Measurements from ENCODE around the gene SMAD2. TPM values are rescaled to one million over a fixed set of nuclear protein-coding genes. Genes with fewer than 3 reads are reported as not detected.

SMAD2 gene
- total RNA-seq, 1 experiment from 2014 or later = 163 TPM

DNA sequence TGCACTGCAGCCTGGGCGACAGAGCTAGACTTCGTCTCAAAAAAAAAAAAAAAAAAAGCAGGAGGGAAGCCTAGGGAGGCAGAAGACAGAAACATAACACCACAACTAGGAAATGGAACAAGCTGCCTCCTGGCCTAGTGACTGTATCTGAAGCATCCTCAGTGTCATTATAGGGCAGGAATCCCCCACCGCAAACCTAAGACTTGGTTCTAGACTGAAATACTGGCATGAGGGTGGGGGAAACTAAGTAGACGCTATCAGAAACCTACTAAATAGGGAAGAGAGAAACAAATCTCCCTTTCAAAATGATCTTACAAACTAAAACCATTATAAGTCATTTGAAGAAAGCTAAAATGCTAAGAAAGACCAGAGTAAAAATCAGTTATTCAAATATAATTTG, 16.4 kb upstream of the SMAD2 start:
- H3K27me3 ChIP-seq (ENCODE audit: low read length) = no peaks in the 10 kb centered on the region
- H3K9ac ChIP-seq (ENCODE audit: low read length) = no peak overlapping the region
- H4K20me1 ChIP-seq (ENCODE audit: insufficient read depth, low read depth, low read length) = no peaks in the 10 kb centered on the region
- H3K4me1 ChIP-seq (ENCODE audit: low read length) = no peaks in the 10 kb centered on the region
- H3K36me3 ChIP-seq (ENCODE audit: insufficient read depth, low read length) = 0 out of 2 replicates have a peak, but pooled peaks cover 2% of the 10 kb centered on the region
- no peak overlapping the region for H3K27ac ChIP-seq (ENCODE audit: low read length)
- H2AFZ ChIP-seq (ENCODE audit: low read length) = no peak overlapping the region
- H3K9me3 ChIP-seq (ENCODE audit: low read length) = no peaks in the 10 kb centered on the region
- no peak overlapping the region for H3K4me2 ChIP-seq (ENCODE audit: low read depth, low read length, poor library complexity, severe bottlenecking)
- H3K4me3 ChIP-seq (ENCODE audit: low read length) = no peak overlapping the region
- H3K9me2 ChIP-seq (replicated peaks; ENCODE audit: insufficient read depth, low read length) = no peaks in the 10 kb centered on the region
- no peaks in the 10 kb centered on the region for H3K79me2 ChIP-seq (ENCODE audit: low read length)
- DNase-seq = no peak

DNA sequence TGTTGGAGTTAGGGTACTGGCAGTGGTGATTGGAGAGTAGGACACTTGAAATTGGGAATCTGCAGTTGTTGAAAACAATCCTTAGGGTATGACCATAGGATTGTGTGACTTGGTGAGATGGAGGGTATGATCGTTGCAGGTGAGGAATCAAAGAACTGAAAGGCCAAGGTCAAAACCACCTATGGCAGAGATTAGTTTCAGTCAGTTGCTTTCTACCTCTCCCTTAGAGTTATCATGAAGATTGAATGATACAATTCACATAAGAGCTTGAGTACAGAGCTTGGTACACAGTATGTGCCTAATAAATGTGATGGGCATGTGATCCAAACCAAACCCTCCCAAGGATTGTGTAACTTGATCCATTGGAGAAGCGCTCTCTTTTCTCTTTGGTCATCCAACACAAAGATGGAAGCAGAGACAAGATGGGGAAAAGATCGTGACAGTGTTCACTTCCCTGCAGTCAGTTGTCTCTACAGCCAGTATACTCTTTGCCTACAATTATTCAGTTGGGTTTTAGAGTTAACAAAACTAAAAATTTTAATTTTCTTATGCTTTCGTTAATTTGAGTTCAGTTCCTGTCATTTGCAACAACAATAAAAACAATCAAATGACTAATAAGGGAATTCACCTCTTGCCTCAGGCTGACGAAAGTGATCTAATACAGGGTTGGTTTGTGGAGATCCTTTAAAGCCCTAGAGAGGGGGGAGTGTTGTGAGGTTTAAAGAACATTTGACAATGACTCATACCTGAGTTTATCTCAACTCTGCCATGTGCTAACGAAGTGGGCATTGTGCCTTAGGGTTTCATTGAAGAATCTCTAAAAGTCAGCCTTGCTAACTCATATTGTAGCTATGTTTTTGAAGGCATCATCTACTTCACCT, 14.8 kb upstream of the SMAD2 start:
- Histone ChIP-seq H3K9me3 (ENCODE audit: low read length) (no peaks in the 10 kb centered on the region), H3K4me1 (ENCODE audit: low read length) (no peaks in the 10 kb centered on the region), H3K9me2 (replicated peaks; ENCODE audit: insufficient read depth, low read length) (no peaks in the 10 kb centered on the region), H3K27ac (ENCODE audit: low read length) (no peak overlapping the region), H3K4me2 (ENCODE audit: low read depth, low read length, poor library complexity, severe bottlenecking) (no peak overlapping the region), H2AFZ (ENCODE audit: low read length) (no peak overlapping the region), H3K9ac (ENCODE audit: low read length) (no peak overlapping the region), H4K20me1 (ENCODE audit: insufficient read depth, low read depth, low read length) (no peaks in the 10 kb centered on the region), H3K4me3 (ENCODE audit: low read length) (no peak overlapping the region), H3K27me3 (ENCODE audit: low read length) (no peaks in the 10 kb centered on the region), H3K36me3 (ENCODE audit: insufficient read depth, low read length) (0 out of 2 replicates have a peak, but pooled peaks cover 2% of the 10 kb centered on the region), H3K79me2 (ENCODE audit: low read length) (no peaks in the 10 kb centered on the region)
- no peak for DNase-seq

DNA sequence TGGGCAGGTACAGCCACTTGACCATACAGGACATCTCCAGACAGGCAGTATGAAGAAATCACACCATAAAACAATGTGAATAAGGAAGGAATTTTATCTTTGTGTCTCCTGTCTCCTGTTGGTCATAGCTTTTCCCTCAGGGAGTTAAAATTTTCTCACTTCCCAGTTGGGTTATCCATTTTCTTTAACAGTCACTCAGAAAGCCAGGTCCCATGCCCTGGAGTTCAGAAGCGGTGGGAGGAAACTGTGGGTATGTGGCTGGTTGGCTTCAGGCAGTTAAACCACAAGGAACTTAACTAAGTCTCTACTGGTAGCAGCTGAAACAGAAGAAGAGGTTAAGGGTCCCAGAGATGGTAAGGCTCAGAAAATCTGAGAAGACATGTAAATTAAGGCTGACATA, 6.5 kb upstream of the SMAD2 start:
- no peak overlapping the region for H2AFZ ChIP-seq (ENCODE audit: low read length)
- H3K4me3 ChIP-seq (ENCODE audit: low read length) = no peak overlapping the region
- H3K27me3 ChIP-seq (ENCODE audit: low read length) = no peaks in the 10 kb centered on the region; the same call in 1 of the 2 replicates
- no peaks in the 10 kb centered on the region for H3K36me3 ChIP-seq (ENCODE audit: insufficient read depth, low read length)
- no peak overlapping the region for H3K4me2 ChIP-seq (ENCODE audit: low read depth, low read length, poor library complexity, severe bottlenecking)
- H3K27ac ChIP-seq (ENCODE audit: low read length) = no peak overlapping the region
- H3K4me1 ChIP-seq (ENCODE audit: low read length) = peaks cover 30% of the 10 kb centered on the region
- no peak for DNase-seq
- H3K9ac ChIP-seq (ENCODE audit: low read length) = no peak overlapping the region
- H3K9me2 ChIP-seq (replicated peaks; ENCODE audit: insufficient read depth, low read length) = no peaks in the 10 kb centered on the region
- no peaks in the 10 kb centered on the region for H3K79me2 ChIP-seq (ENCODE audit: low read length)
- no peaks in the 10 kb centered on the region for H4K20me1 ChIP-seq (ENCODE audit: insufficient read depth, low read depth, low read length)
- H3K9me3 ChIP-seq (ENCODE audit: low read length) = no peaks in the 10 kb centered on the region

DNA sequence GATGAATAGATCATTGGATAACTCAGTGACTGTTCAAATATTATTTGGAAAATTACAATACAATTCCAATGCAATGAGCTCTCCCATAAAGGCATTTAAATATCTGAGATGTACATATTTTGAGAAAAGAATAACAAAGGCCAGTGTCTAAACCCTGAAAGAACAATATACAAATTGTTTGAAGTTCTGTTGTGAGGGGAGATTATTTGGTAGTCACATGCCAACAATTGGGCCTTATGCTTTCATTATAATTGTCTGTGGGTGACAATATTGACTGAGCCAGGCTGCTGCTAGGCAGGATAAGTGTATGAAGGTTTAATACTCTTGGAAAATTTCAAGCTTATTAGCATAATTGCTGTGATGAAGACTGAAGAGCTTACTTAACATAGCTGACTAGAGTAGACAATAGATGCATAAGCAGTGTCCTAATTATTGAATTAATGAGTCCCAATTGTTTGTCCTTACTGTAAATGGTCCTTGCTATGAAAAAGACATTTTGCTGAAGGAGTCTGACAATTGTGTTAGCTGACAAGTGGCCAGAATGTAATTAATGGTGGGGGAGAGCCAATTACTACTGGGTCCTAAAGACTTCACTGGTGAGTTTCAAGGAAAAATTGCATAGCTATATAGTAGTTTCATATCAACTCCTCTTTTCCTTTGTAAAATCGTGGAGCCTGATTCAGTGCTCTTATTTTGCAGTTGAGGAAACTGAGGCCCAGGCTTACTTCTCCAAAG, 5.0 kb upstream of the SMAD2 start:
- H3K79me2 ChIP-seq (ENCODE audit: low read length) = no peaks in the 10 kb centered on the region
- H2AFZ ChIP-seq (ENCODE audit: low read length) = no peak overlapping the region
- no peak overlapping the region for H3K9ac ChIP-seq (ENCODE audit: low read length)
- H3K36me3 ChIP-seq (ENCODE audit: insufficient read depth, low read length) = no peaks in the 10 kb centered on the region
- no peaks in the 10 kb centered on the region for H4K20me1 ChIP-seq (ENCODE audit: insufficient read depth, low read depth, low read length)
- H3K4me1 ChIP-seq (ENCODE audit: low read length) = peaks cover 39% of the 10 kb centered on the region
- no peaks in the 10 kb centered on the region for H3K9me2 ChIP-seq (replicated peaks; ENCODE audit: insufficient read depth, low read length)
- no peak for DNase-seq
- no peaks in the 10 kb centered on the region; the same call in 1 of the 2 replicates for H3K27me3 ChIP-seq (ENCODE audit: low read length)
- no peak overlapping the region for H3K4me3 ChIP-seq (ENCODE audit: low read length)
- no peak overlapping the region for H3K4me2 ChIP-seq (ENCODE audit: low read depth, low read length, poor library complexity, severe bottlenecking)
- H3K9me3 ChIP-seq (ENCODE audit: low read length) = no peaks in the 10 kb centered on the region
- no peak overlapping the region for H3K27ac ChIP-seq (ENCODE audit: low read length)

DNA sequence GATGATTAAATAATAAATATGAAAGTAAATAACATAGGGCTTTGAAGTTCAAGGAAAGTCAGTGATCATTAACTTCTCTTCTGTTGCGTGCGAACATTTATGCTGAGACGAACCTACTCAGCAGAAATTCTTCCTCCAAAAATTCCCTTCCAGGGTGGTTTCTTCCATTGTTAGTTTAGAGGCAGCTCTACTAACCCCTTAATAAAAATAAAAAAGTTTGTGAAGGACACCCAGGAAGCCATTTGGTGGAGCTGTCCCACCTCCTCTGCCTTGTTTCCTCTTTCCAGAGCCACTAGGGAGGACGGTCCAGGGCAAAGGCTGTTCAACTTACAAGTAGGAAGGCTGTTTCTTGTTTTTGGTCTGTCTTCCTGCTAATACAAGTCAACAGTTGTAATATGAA, 2.1 kb upstream of the SMAD2 start:
- no peak overlapping the region for H3K9ac ChIP-seq (ENCODE audit: low read length)
- H3K9me3 ChIP-seq (ENCODE audit: low read length) = no peaks in the 10 kb centered on the region

DNA sequence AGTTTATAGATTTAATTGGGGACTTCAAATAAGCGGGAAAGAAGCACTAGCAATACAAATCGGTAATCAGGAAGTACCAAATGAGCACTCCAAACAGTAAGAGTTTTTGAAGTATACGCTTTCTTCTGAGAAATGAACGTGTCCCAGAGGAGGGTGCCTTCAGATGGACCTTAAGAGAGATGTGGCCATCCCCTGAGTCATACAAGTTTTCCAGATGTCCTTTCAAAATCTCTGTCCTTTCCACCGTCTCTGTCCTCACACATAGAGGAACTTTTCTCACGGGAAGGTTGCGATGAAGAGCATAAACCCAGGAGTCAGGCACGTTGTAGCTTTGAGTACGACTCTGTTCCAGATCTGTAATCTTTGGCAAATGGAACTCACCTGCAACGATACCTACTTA, 1.7 kb upstream of the SMAD2 start:
- H2AFZ ChIP-seq (ENCODE audit: low read length) = no peak overlapping the region
- H3K27ac ChIP-seq (ENCODE audit: low read length) = peak overlapping the region; percentile 89
- no peaks in the 10 kb centered on the region for H3K27me3 ChIP-seq (ENCODE audit: low read length)
- H3K4me3 ChIP-seq (ENCODE audit: low read length) = peak overlapping the region; percentile 66
- no peaks in the 10 kb centered on the region for H3K9me2 ChIP-seq (replicated peaks; ENCODE audit: insufficient read depth, low read length)
- peaks cover 20% of the 10 kb centered on the region; the same call in 1 of the 2 replicates for H4K20me1 ChIP-seq (ENCODE audit: insufficient read depth, low read depth, low read length)
- H3K4me1 ChIP-seq (ENCODE audit: low read length) = peaks cover 53% of the 10 kb centered on the region
- no peak for DNase-seq
- no peaks in the 10 kb centered on the region for H3K9me3 ChIP-seq (ENCODE audit: low read length)
- no peaks in the 10 kb centered on the region for H3K36me3 ChIP-seq (ENCODE audit: insufficient read depth, low read length)
- H3K79me2 ChIP-seq (ENCODE audit: low read length) = peaks cover 31% of the 10 kb centered on the region
- H3K9ac ChIP-seq (ENCODE audit: low read length) = peak overlapping the region; percentile 93
- H3K4me2 ChIP-seq (ENCODE audit: low read depth, low read length, poor library complexity, severe bottlenecking) = peak overlapping the region; percentile 64

More for the DNA sequence above, 2.1 kb upstream of the SMAD2 start:
- Histone ChIP-seq H2AFZ (ENCODE audit: low read length) (no peak overlapping the region), H3K4me3 (ENCODE audit: low read length) (no peak overlapping the region), H3K4me1 (ENCODE audit: low read length) (peaks cover 50% of the 10 kb centered on the region), H4K20me1 (ENCODE audit: insufficient read depth, low read depth, low read length) (peaks cover 17% of the 10 kb centered on the region; the same call in 1 of the 2 replicates), H3K36me3 (ENCODE audit: insufficient read depth, low read length) (no peaks in the 10 kb centered on the region), H3K27ac (ENCODE audit: low read length) (peak overlapping the region; percentile 89; the same call in 1 of the 2 replicates), H3K27me3 (ENCODE audit: low read length) (no peaks in the 10 kb centered on the region), H3K4me2 (ENCODE audit: low read depth, low read length, poor library complexity, severe bottlenecking) (no peak overlapping the region), H3K79me2 (ENCODE audit: low read length) (peaks cover 27% of the 10 kb centered on the region), H3K9me2 (replicated peaks; ENCODE audit: insufficient read depth, low read length) (no peaks in the 10 kb centered on the region)
- no peak for DNase-seq

DNA sequence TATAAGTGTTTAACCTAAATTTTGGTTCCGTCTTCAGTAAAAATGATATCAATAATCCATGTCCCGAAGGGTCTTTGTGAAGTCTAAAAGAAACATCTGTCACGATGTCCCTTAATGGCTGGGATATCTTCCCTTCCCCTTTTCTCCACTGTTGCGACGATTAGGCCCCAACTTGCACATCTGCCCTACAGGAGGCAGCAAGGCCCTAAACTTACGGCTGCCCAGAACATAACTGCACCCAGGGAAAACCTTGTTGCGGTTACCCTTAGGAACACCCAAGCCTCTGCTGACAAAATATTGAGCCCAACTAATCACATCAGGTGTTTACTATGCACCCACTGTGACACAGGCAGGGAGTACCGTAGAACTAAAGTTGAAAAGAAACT, 1.3 kb upstream of the SMAD2 start:
- Histone ChIP-seq H3K79me2 (ENCODE audit: low read length) (peaks cover 36% of the 10 kb centered on the region), H3K27ac (ENCODE audit: low read length) (peak overlapping the region; percentile 89), H3K4me3 (ENCODE audit: low read length) (peak overlapping the region; percentile 66), H3K4me2 (ENCODE audit: low read depth, low read length, poor library complexity, severe bottlenecking) (peak overlapping the region; percentile 64), H3K9me2 (replicated peaks; ENCODE audit: insufficient read depth, low read length) (no peaks in the 10 kb centered on the region), H3K9ac (ENCODE audit: low read length) (peak overlapping the region; percentile 93), H3K27me3 (ENCODE audit: low read length) (no peaks in the 10 kb centered on the region), H3K4me1 (ENCODE audit: low read length) (peaks cover 54% of the 10 kb centered on the region), H2AFZ (ENCODE audit: low read length) (peak overlapping the region; percentile 3; the same call in 1 of the 2 replicates), H3K9me3 (ENCODE audit: low read length) (no peaks in the 10 kb centered on the region), H3K36me3 (ENCODE audit: insufficient read depth, low read length) (no peaks in the 10 kb centered on the region), H4K20me1 (ENCODE audit: insufficient read depth, low read depth, low read length) (peaks cover 23% of the 10 kb centered on the region; the same call in 1 of the 2 replicates)
- DNase-seq = peak; percentile 86

Data from Karpas-422 (cell line).